Activated CD4-positive, alpha-beta memory T cell treated with anti-CD3 and anti-CD28 coated beads for 36 hours (primary cell): Measurements from ENCODE around the gene ST8SIA5. TPM values are rescaled to one million over a fixed set of nuclear protein-coding genes. Genes with fewer than 3 reads are reported as not detected.

Experiments
- CTCF ChIA-PET: fragments of 350-600 bp; sonication (Branson Sonifier 250); formaldehyde crosslinking; loops from one replicate; lab custom pipeline; 2021; ENCODE audit warnings: antibody characterized with exemption, inconsistent platforms; lab: Charles Lee
- POLR2A ChIA-PET: fragments of 350-600 bp; sonication (Branson Sonifier 250); formaldehyde crosslinking; loops from one replicate; lab custom pipeline; 2021; ENCODE audit warnings: antibody characterized with exemption; lab: Charles Lee
- DNase-seq: peaks from one replicate; pipeline ENCODE4 v3.0.0-alpha.2; 2020
- H3K27ac Mint-ChIP-seq: one replicate; pipeline ENCODE4 v1.8.0; 2021; ENCODE audit warnings: mixed read lengths
- H3K27me3 Mint-ChIP-seq: one replicate; pipeline ENCODE4 v1.8.0; 2021; ENCODE audit warnings: mixed read lengths
- H3K36me3 Mint-ChIP-seq: one replicate; pipeline ENCODE4 v1.8.0; 2021; ENCODE audit warnings: mixed read lengths
- H3K4me1 Mint-ChIP-seq: one replicate; pipeline ENCODE4 v1.8.0; 2021; ENCODE audit warnings: low read depth, mixed read lengths
- H3K4me3 Mint-ChIP-seq: one replicate; pipeline ENCODE4 v1.8.0; 2021; ENCODE audit warnings: mild to moderate bottlenecking, mixed read lengths
- H3K9me3 Mint-ChIP-seq: one replicate; pipeline ENCODE4 v1.8.0; 2021; ENCODE audit warnings: mixed read lengths
- intact Hi-C: fragments of 100-400 bp; cut with micrococcal nuclease; formaldehyde crosslinking; loops from one replicate; pipeline ENCODE4 v1.15.1; 2023
- total RNA-seq, 2 experiments: library from RNA; stranded (reverse); gene quantifications; one replicate each; pipeline ENCODE4 v1.2.3, GENCODE V29; 2021

Gene ST8SIA5
- total RNA-seq, 2 experiments from 2014 or later: not detected

- H3K27ac Mint-ChIP-seq: no peak overlapping the region
These were observed 56.6 kb downstream of the ST8SIA5 start for GRCh38 chr18:46700066-46700824.

GRCh38 chr18:46696702-46697101, 60.2 kb downstream of the ST8SIA5 start:
- Mint-ChIP-seq H3K27me3 (peaks cover 19% of the 10 kb centered on the region), H3K27ac (no peak overlapping the region), H3K4me3 (no peak overlapping the region), H3K36me3 (no peaks in the 10 kb centered on the region), H3K9me3 (peaks cover 3% of the 10 kb centered on the region), H3K4me1 (no peaks in the 10 kb centered on the region)
- no peak for DNase-seq
- intact Hi-C loops: no loop called here
- ChIA-PET CTCF (interaction anchor here (0.6 kb wide), 2 partner anchors 14 to 972 kb away, joined by 3 read pairs; no protein-coding TSS in a partner anchor), POLR2A (no interaction called here)

More at GRCh38 chr18:46700066-46700824, 56.6 kb downstream of the ST8SIA5 start:
- Mint-ChIP-seq H3K9me3 (peaks cover 3% of the 10 kb centered on the region), H3K4me3 (no peak overlapping the region), H3K4me1 (no peaks in the 10 kb centered on the region), H3K27me3 (peaks cover 12% of the 10 kb centered on the region), H3K36me3 (no peaks in the 10 kb centered on the region)
- ChIA-PET CTCF (interaction anchor here (0.7 kb wide), 1 partner anchor 146 kb away, joined by 3 read pairs; no protein-coding TSS in a partner anchor), POLR2A (no interaction called here)
- intact Hi-C loops: no loop called here
- no peak for DNase-seq

GRCh38 chr18:46696268-46696667, 60.6 kb downstream of the ST8SIA5 start:
- Mint-ChIP-seq H3K27me3 (peaks cover 19% of the 10 kb centered on the region), H3K4me1 (no peaks in the 10 kb centered on the region), H3K4me3 (no peak overlapping the region), H3K27ac (no peak overlapping the region), H3K9me3 (peaks cover 3% of the 10 kb centered on the region), H3K36me3 (no peaks in the 10 kb centered on the region)
- POLR2A ChIA-PET: no interaction called here
- no peak for DNase-seq
- CTCF ChIA-PET: interaction anchor here (0.6 to 1.1 kb wide), 2 partner anchors 38 to 972 kb away, joined by 3 read pairs; no protein-coding TSS in a partner anchor
- intact Hi-C loops: no loop called here

- intact Hi-C loops: no loop called here
- H3K4me1 Mint-ChIP-seq: no peaks in the 10 kb centered on the region
- H3K4me3 Mint-ChIP-seq: no peak overlapping the region
- POLR2A ChIA-PET: interaction anchor here (0.5 kb wide), 1 partner anchor 29 kb away, joined by 7 read pairs; no protein-coding TSS in a partner anchor
- no peaks in the 10 kb centered on the region for H3K36me3 Mint-ChIP-seq
- H3K9me3 Mint-ChIP-seq: peaks cover 3% of the 10 kb centered on the region
- H3K27me3 Mint-ChIP-seq: peaks cover 19% of the 10 kb centered on the region
- no peak for DNase-seq
- H3K27ac Mint-ChIP-seq: no peak overlapping the region
- CTCF ChIA-PET: no interaction called here
These were observed 62.9 kb downstream of the ST8SIA5 start for GRCh38 chr18:46693996-46694395.

GRCh38 chr18:46688853-46689525, 67.9 kb downstream of the ST8SIA5 start:
- no peak overlapping the region for H3K27ac Mint-ChIP-seq
- no peak for DNase-seq
- no peak overlapping the region for H3K4me3 Mint-ChIP-seq
- no peaks in the 10 kb centered on the region for H3K4me1 Mint-ChIP-seq
- ChIA-PET CTCF (no interaction called here), POLR2A (interaction anchor here (0.6 to 1.1 kb wide), 2 partner anchors 36 to 204 kb away, joined by 3 read pairs; no protein-coding TSS in a partner anchor)
- peaks cover 7% of the 10 kb centered on the region for H3K27me3 Mint-ChIP-seq
- intact Hi-C loops: no loop called here
- H3K36me3 Mint-ChIP-seq: no peaks in the 10 kb centered on the region
- no peaks in the 10 kb centered on the region for H3K9me3 Mint-ChIP-seq

- no peak overlapping the region for H3K4me3 Mint-ChIP-seq
These were observed 70.7 kb downstream of the ST8SIA5 start for GRCh38 chr18:46686186-46686585.

GRCh38 chr18:46683252-46683651, 73.6 kb downstream of the ST8SIA5 start:
- Mint-ChIP-seq H3K4me1 (no peaks in the 10 kb centered on the region), H3K4me3 (no peak overlapping the region), H3K27ac (no peak overlapping the region), H3K9me3 (no peaks in the 10 kb centered on the region), H3K36me3 (no peaks in the 10 kb centered on the region), H3K27me3 (no peaks in the 10 kb centered on the region)
- ChIA-PET POLR2A (no interaction called here), CTCF (interaction anchor here (1.4 kb wide), 1 partner anchor 26 kb away, joined by 3 read pairs; no protein-coding TSS in a partner anchor)
- intact Hi-C loops: no loop called here
- DNase-seq: no peak

More at GRCh38 chr18:46686186-46686585, 70.7 kb downstream of the ST8SIA5 start:
- H3K9me3 Mint-ChIP-seq: no peaks in the 10 kb centered on the region
- no peaks in the 10 kb centered on the region for H3K27me3 Mint-ChIP-seq
- H3K4me1 Mint-ChIP-seq: no peaks in the 10 kb centered on the region
- ChIA-PET CTCF (no interaction called here), POLR2A (no interaction called here)
- intact Hi-C loops: no loop called here
- H3K36me3 Mint-ChIP-seq: no peaks in the 10 kb centered on the region
- no peak for DNase-seq
- no peak overlapping the region for H3K27ac Mint-ChIP-seq

- DNase-seq: no peak
- Mint-ChIP-seq H3K36me3 (no peaks in the 10 kb centered on the region), H3K4me3 (no peak overlapping the region), H3K27ac (no peak overlapping the region), H3K9me3 (no peaks in the 10 kb centered on the region), H3K4me1 (no peaks in the 10 kb centered on the region), H3K27me3 (peaks cover 1% of the 10 kb centered on the region)
- POLR2A ChIA-PET: interaction anchor here (0.6 kb wide), 1 partner anchor 12 kb away, joined by 5 read pairs; no protein-coding TSS in a partner anchor
- CTCF ChIA-PET: interaction anchor here (1.1 kb wide), 1 partner anchor 9 kb away, joined by 3 read pairs; no protein-coding TSS in a partner anchor
- intact Hi-C loops: no loop called here
These were observed 75.8 kb downstream of the ST8SIA5 start for GRCh38 chr18:46680784-46681695.

GRCh38 chr18:46679846-46680598, 76.8 kb downstream of the ST8SIA5 start:
- Mint-ChIP-seq H3K9me3 (no peaks in the 10 kb centered on the region), H3K4me1 (no peaks in the 10 kb centered on the region), H3K4me3 (no peak overlapping the region), H3K36me3 (no peaks in the 10 kb centered on the region), H3K27me3 (peaks cover 2% of the 10 kb centered on the region), H3K27ac (no peak overlapping the region)
- POLR2A ChIA-PET: interaction anchor here (0.6 kb wide), 1 partner anchor 11 kb away, joined by 5 read pairs; no protein-coding TSS in a partner anchor
- DNase-seq: no peak
- CTCF ChIA-PET: interaction anchor here (2.8 kb wide), 1 partner anchor 22 kb away, joined by 13 read pairs; the partner anchor contains the start of gene LOXHD1
- intact Hi-C loops: loop anchor here (5.0 kb wide), 1 partner anchor 77 kb away; the partner anchor contains the start of gene ST8SIA5

GRCh38 chr18:46678785-46679399, 78.0 kb downstream of the ST8SIA5 start:
- Mint-ChIP-seq H3K36me3 (no peaks in the 10 kb centered on the region), H3K27me3 (peaks cover 2% of the 10 kb centered on the region), H3K9me3 (no peaks in the 10 kb centered on the region), H3K27ac (no peak overlapping the region), H3K4me1 (no peaks in the 10 kb centered on the region), H3K4me3 (no peak overlapping the region)
- no peak for DNase-seq
- ChIA-PET CTCF (interaction anchor here (2.8 kb wide), 1 partner anchor 21 kb away, joined by 13 read pairs; the partner anchor contains the start of gene LOXHD1), POLR2A (no interaction called here)
- intact Hi-C loops: loop anchor here (5.0 kb wide), 1 partner anchor 78 kb away; the partner anchor contains the start of gene ST8SIA5
